Uterus (tissue), 2 donors: Measurements from ENCODE around the gene TMEM72.

ENCODE experiments used
- POLR2A ChIP-seq, 2 donors: fragments of 450-650 bp; IDR thresholded peaks; one replicate each; pipeline ENCODE4 v1.6.1; 2016; ENCODE audit warnings: antibody characterized with exemption in 2 of 2, mild to moderate bottlenecking in 1 of 2, moderate library complexity in 1 of 2
- TF ChIP-seq, protein P1 (sequence below), 4 experiments: fragments of 200-600 bp in 2 of 4; fragments of 450-650 bp in 2 of 4; sonication (generic) in 2 of 4; IDR thresholded peaks; one replicate each; pipeline ENCODE4 v1.5.1; 2016 to 2019; ENCODE audit warnings: antibody characterized with exemption in 4 of 4, mild to moderate bottlenecking in 2 of 4, moderate library complexity in 1 of 4

DNA sequence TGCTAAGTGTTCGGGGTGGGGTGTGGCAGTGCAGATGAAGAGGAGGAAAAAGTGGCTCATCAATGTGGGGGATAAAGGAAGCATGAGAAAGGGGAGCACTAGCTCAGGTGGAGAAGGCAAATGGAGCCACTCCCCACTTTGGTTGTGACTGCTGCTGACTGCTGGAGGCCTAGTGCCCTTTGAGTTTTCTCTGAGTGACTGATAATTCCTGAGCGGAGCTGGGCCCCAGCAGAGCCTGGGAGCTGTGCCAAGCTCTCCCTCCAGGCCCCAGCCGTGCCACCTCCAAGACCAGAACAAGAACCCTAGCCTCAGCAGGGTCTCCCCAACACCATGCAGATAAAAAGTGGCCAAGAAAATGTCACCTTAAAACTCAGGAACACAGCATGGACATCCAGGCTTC lies 38.8 kb downstream of the TMEM72 start:
- TF ChIP-seq, protein P1, sequence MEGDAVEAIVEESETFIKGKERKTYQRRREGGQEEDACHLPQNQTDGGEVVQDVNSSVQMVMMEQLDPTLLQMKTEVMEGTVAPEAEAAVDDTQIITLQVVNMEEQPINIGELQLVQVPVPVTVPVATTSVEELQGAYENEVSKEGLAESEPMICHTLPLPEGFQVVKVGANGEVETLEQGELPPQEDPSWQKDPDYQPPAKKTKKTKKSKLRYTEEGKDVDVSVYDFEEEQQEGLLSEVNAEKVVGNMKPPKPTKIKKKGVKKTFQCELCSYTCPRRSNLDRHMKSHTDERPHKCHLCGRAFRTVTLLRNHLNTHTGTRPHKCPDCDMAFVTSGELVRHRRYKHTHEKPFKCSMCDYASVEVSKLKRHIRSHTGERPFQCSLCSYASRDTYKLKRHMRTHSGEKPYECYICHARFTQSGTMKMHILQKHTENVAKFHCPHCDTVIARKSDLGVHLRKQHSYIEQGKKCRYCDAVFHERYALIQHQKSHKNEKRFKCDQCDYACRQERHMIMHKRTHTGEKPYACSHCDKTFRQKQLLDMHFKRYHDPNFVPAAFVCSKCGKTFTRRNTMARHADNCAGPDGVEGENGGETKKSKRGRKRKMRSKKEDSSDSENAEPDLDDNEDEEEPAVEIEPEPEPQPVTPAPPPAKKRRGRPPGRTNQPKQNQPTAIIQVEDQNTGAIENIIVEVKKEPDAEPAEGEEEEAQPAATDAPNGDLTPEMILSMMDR (IDR thresholded peaks at IDR 0.05) = no peak
- TF ChIP-seq POLR2A (IDR thresholded peaks at IDR 0.05) = no peak
